Ishikawa (cell line): Measurements from ENCODE around the gene LRRC15.

Experiments used
- CEBPB ChIP-seq: IDR thresholded peaks from 2 replicates; pipeline ENCODE4 v1.6.1; 2012
- CREB1 ChIP-seq: IDR thresholded peaks from 2 replicates; pipeline ENCODE4 v1.6.1; 2012; ENCODE audit warnings: low read depth
- EGR1 ChIP-seq: IDR thresholded peaks from 2 replicates; pipeline ENCODE4 v1.6.1; 2012
- EP300 ChIP-seq: IDR thresholded peaks from 2 replicates; pipeline ENCODE4 v1.6.1; 2012; ENCODE audit warnings: borderline replicate concordance
- FOXM1 ChIP-seq: IDR thresholded peaks from 2 replicates; pipeline ENCODE4 v1.6.1; 2012; ENCODE audit warnings: low read depth, borderline replicate concordance
- NFIC ChIP-seq: IDR thresholded peaks from 2 replicates; pipeline ENCODE4 v1.6.1; 2012
- RAD21 ChIP-seq: IDR thresholded peaks from 2 replicates; pipeline ENCODE4 v1.6.1; 2012; ENCODE audit warnings: low read depth
- TAF1 ChIP-seq: IDR thresholded peaks from 2 replicates; pipeline ENCODE4 v1.6.1; 2012; ENCODE audit warnings: low read depth, mild to moderate bottlenecking
- TCF12 ChIP-seq: IDR thresholded peaks from 2 replicates; pipeline ENCODE4 v1.6.1; 2012; ENCODE audit warnings: low read depth
- TEAD4 ChIP-seq: IDR thresholded peaks from 2 replicates; pipeline ENCODE4 v1.6.1; 2012
- YY1 ChIP-seq: IDR thresholded peaks from 2 replicates; pipeline ENCODE4 v1.6.1; 2012; ENCODE audit warnings: low read depth
- ZBTB7A ChIP-seq: IDR thresholded peaks from 2 replicates; pipeline ENCODE4 v1.6.1; 2012; ENCODE audit warnings: low read depth
- TF ChIP-seq, protein P1 (sequence below): IDR thresholded peaks from 2 replicates; pipeline ENCODE4 v1.6.1; 2012
- TF ChIP-seq, protein P2 (sequence below): IDR thresholded peaks from 2 replicates; pipeline ENCODE4 v1.6.1; 2012; ENCODE audit warnings: low read depth, mild to moderate bottlenecking
- TF ChIP-seq, protein P3 (sequence below): IDR thresholded peaks from 2 replicates; pipeline ENCODE4 v1.6.1; 2012

Gene LRRC15

DNA sequence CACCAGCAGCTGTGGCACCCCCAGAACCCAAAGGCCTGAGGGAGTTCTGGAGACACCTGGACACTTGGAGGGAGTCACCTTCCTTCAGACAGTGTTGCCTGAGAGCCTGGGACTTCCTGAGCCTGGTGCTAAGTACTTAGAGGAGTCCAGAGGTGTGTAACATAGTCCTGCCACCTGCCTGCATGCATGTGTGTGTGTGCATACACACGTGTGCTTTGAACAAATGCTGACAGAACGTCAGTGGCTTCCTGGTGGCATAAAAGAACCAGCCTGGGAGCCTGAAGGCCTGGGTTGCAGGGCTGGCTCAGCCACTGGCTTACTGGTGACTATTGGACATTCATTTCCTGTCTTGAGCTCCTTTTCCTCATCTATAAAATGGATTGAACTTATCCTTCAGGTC, 15.2 kb downstream of the LRRC15 start:
- TF ChIP-seq EP300 (no peak), CREB1 (no peak), FOXM1 (no peak), TCF12 (no peak), EGR1 (no peak), RAD21 (no peak), ZBTB7A (no peak), NFIC (no peak), CEBPB (no peak), YY1 (no peak), TEAD4 (no peak), TAF1 (no peak)
- TF ChIP-seq, protein P1, sequence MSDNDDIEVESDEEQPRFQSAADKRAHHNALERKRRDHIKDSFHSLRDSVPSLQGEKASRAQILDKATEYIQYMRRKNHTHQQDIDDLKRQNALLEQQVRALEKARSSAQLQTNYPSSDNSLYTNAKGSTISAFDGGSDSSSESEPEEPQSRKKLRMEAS = no peak
- TF ChIP-seq, protein P2, sequence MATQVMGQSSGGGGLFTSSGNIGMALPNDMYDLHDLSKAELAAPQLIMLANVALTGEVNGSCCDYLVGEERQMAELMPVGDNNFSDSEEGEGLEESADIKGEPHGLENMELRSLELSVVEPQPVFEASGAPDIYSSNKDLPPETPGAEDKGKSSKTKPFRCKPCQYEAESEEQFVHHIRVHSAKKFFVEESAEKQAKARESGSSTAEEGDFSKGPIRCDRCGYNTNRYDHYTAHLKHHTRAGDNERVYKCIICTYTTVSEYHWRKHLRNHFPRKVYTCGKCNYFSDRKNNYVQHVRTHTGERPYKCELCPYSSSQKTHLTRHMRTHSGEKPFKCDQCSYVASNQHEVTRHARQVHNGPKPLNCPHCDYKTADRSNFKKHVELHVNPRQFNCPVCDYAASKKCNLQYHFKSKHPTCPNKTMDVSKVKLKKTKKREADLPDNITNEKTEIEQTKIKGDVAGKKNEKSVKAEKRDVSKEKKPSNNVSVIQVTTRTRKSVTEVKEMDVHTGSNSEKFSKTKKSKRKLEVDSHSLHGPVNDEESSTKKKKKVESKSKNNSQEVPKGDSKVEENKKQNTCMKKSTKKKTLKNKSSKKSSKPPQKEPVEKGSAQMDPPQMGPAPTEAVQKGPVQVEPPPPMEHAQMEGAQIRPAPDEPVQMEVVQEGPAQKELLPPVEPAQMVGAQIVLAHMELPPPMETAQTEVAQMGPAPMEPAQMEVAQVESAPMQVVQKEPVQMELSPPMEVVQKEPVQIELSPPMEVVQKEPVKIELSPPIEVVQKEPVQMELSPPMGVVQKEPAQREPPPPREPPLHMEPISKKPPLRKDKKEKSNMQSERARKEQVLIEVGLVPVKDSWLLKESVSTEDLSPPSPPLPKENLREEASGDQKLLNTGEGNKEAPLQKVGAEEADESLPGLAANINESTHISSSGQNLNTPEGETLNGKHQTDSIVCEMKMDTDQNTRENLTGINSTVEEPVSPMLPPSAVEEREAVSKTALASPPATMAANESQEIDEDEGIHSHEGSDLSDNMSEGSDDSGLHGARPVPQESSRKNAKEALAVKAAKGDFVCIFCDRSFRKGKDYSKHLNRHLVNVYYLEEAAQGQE = no peak
- TF ChIP-seq, protein P3, sequence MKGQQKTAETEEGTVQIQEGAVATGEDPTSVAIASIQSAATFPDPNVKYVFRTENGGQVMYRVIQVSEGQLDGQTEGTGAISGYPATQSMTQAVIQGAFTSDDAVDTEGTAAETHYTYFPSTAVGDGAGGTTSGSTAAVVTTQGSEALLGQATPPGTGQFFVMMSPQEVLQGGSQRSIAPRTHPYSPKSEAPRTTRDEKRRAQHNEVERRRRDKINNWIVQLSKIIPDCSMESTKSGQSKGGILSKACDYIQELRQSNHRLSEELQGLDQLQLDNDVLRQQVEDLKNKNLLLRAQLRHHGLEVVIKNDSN = no peak

DNA sequence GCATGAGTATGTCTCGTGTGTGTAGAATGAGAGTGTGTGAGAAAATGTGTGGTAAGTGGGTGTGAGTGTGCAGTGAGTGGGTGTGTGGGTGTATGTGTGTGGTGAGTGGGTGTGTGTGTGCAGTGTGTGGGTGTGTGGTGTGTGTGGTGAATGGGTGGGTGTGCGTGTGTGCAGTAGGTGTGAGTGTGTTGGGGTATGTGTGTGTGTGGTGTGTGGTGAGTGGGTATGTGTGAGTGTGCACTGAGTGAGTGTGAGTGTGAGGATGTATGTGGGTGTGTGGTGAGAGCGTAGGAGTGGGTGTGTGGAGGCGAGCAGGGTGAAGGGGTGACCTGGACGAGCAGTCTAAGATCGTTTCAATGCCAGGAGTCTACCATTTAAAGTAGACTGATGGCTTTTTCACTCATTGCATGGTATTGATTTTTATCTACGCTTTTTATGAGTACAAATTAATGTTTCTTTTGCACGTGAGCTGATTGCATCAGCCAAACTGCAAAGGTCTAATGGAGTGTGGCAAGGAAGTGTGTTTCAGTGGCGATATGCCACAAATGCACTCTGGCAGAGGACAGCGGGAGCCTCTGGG, 16.8 kb downstream of the LRRC15 start:
- no peak for TF ChIP-seq CREB1
- no peak for TF ChIP-seq YY1
- no peak for TF ChIP-seq TEAD4

DNA sequence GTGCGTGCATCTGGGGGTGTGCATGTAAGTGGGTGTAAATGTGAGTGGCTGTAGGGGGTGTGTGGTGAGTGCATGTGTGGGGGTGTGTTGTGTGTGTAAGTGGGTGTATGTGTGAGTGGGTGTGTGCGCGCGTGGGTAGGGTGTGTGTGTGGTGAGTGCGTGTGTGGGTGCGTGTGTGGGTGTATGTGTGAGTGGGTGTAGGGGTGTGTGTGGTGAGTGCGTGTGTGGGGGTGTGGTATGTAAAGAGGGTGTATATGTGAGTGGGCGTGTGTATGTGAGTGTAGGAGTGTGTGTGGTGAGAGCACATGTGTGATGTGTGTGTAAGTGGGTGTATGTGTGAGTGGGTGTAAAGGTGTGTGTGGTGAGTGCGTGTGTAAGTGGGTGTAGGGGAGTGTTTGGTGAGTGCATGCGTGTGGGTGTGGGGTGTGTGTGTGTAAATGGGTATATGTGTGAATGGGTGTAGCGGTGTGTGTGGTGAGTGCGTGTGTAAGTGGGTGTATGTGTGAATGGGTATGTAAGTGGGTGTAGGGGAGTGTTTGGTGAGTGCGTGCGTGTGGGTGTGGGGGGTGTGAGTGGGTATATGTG, 17.5 kb downstream of the LRRC15 start:
- TF ChIP-seq ZBTB7A (no peak), RAD21 (no peak), YY1 (no peak), FOXM1 (no peak), CREB1 (no peak)
- TF ChIP-seq, protein P3 = no peak

DNA sequence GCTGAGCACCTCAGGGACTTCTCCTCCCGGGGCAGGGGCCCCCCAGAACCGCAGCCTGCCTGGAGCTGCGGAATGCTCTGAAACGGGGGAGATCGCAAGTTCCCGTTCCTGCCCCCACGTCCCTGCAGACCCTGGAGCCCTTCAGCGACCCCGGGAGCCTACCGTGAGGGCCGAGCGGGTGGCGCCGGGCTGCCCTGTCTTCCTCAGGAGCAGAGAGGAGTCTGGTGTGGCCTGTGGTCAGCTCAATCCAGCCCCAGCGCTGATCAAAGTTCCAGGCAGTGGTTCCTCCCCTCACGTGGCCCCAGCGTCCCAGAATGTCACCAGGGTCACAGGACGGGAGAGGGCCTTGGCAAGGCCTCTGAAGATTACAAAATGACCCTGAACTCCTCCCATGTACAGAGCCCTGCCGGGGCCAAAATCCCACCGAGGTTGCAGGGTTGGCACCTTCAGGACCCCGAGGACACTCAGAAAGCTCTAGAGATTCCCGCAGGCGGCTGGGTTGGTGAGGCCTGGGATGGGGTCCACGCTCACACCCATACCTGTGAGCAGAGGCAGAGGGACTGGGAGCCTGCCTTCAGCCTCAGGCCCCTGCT, 18.4 kb downstream of the LRRC15 start, which contains the start of gene CPN2:
CPN2 (minus strand) TSS at position 249 of the 593 bp plus-strand sequence. CDS start 8,626 bp downstream, outside the sequence.
- TF ChIP-seq NFIC (no peak), FOXM1 (no peak), CEBPB (no peak), TEAD4 (no peak), ZBTB7A (no peak), TCF12 (no peak), RAD21 (no peak)
- TF ChIP-seq, protein P1 = no peak
- TF ChIP-seq, protein P2 = no peak
- TF ChIP-seq, protein P3 = no peak

DNA sequence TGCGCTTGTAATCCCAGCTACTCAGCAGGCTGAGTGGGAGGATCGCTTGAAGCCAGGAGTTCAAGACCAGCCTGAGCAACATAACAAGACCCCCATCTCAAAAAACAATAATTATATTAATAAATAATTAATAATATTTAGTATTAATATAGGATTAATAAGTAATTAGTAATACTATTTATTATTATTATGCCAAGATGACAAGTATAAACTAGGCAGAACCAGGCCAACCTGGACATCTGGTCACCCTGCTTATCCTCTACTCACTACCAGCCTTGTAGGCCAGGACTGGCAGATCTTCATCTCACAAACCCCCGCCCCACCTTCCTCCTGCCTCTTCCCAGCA, 18.8 kb downstream of the LRRC15 start:
- TF ChIP-seq EGR1 = no peak
- no peak for TF ChIP-seq NFIC
- no peak for TF ChIP-seq FOXM1
- no peak for TF ChIP-seq TCF12
- TF ChIP-seq TAF1 = no peak
- TF ChIP-seq, protein P1 = no peak

DNA sequence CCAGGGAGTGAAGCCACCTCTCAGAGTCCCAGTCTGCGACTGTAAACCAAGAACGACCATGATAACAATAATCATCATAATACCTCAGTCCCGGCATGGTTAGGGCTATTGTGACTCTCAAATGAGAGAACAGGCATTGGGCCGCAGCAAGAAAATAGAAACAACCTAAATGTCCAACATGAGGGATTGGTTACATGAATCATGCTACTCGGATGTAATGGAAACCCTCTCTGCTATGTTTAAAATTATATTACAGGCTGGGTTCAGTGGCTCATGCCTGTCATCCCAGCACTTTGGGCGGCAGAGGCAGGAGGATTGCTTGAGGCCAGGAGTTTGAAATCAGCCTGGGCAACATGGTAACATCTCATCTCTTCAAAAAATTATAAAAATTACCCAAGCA, 21.2 kb downstream of the LRRC15 start:
- TF ChIP-seq EP300 (no peak), TAF1 (no peak), FOXM1 (no peak), TCF12 (no peak)
